Effector memory CD4-positive, alpha-beta T cell (primary cell): ENCODE results near the gene ZRANB1.

ENCODE experiments used
- DNase-seq, 3 donors: peaks; one replicate each; pipeline ENCODE4 v3.0.0-alpha.2; 2020
- H3K27ac ChIP-seq: 2 replicates; pipeline ENCODE4 v1.7.0; 2013; ENCODE audit warnings: mild to moderate bottlenecking, low read length, moderate library complexity; ENCODE audit not compliant: insufficient read depth, poor library complexity, severe bottlenecking
- H3K27me3 ChIP-seq: replicated peaks from 2 replicates; pipeline ENCODE4 v1.7.0; 2013; ENCODE audit warnings: mild to moderate bottlenecking, low read length; ENCODE audit not compliant: insufficient read depth, control insufficient read depth, poor library complexity, severe bottlenecking
- H3K36me3 ChIP-seq: 2 replicates; pipeline ENCODE4 v1.7.0; 2013; ENCODE audit warnings: mild to moderate bottlenecking, low read length, moderate library complexity; ENCODE audit not compliant: control insufficient read depth, insufficient read depth
- H3K4me1 ChIP-seq: 2 replicates; pipeline ENCODE4 v1.7.0; 2013; ENCODE audit warnings: low read length, mild to moderate bottlenecking; ENCODE audit not compliant: control insufficient read depth, insufficient read depth, poor library complexity, severe bottlenecking
- H3K4me3 ChIP-seq: 2 replicates; pipeline ENCODE4 v1.7.0; 2013; ENCODE audit warnings: low read length, low read depth, mild to moderate bottlenecking; ENCODE audit not compliant: insufficient read depth, poor library complexity, severe bottlenecking
- H3K9me3 ChIP-seq: 2 replicates; pipeline ENCODE4 v1.7.0; 2013; ENCODE audit warnings: mild to moderate bottlenecking, low read length, moderate library complexity; ENCODE audit not compliant: control insufficient read depth

The ZRANB1 gene

DNA sequence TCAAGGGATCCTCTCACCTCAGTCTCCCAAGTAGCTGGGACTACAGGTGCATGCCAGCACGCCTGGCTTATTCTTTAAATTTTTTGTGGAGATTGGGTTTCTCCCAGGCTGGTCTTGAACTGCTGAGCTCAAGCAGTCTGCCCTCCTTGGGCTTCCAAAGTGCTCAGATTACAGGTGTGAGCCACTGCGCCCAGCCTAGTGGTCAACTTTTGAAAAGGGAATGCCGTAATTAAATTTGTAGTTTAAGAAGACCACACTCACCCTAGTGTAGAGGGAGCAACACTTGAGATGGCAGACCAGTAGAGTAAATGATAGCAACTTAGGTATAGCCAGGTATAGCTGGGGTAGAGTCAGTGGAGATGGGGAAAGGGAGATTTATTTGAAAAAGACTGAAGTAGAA, 17.6 kb downstream of the ZRANB1 start:
- no peaks in the 10 kb centered on the region for H3K27me3 ChIP-seq
- H3K4me3 ChIP-seq = no peak overlapping the region
- H3K4me1 ChIP-seq = no peaks in the 10 kb centered on the region
- H3K36me3 ChIP-seq = peaks cover 4% of the 10 kb centered on the region
- no peak for DNase-seq
- H3K27ac ChIP-seq = no peak overlapping the region
- no peaks in the 10 kb centered on the region for H3K9me3 ChIP-seq

DNA sequence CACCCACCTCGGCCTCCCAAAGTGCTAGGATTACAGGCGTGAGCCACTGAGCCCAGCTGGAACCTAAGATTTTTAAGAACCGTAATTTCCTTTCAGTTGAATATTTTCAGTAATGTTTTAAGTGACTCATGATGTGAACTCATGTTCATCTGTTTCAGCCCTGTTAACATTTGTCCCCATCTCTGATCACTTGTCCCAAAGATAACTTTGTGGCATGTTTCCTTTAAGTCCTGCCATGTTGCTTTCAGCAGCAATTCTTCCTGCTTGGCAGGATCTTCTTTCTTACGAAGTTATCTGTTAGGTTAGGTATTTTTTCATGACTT, 19.3 kb downstream of the ZRANB1 start:
- no peak for DNase-seq
- no peaks in the 10 kb centered on the region for H3K36me3 ChIP-seq
- H3K27me3 ChIP-seq = no peaks in the 10 kb centered on the region
- H3K4me3 ChIP-seq = no peak overlapping the region
- no peak overlapping the region for H3K27ac ChIP-seq
- no peaks in the 10 kb centered on the region for H3K9me3 ChIP-seq
- no peaks in the 10 kb centered on the region for H3K4me1 ChIP-seq

DNA sequence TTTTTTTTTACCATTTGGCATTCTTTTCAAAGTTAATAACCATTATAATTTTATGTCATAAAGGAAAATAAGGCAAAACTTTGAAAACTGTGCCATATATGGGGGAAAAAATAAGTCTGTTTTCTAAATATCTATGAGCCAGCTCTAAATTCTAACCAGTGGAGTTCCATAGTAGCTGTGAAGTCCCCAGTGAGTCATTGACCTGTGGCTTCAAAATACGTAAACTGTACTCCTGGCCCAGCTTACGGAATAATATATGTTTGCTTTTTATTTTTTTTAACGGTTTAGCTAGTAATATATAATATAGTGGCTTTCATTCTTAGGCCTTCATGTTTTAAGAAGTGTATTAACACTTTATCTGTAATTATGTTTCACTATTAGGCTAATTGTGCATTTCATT, 20.5 kb downstream of the ZRANB1 start:
- H3K27ac ChIP-seq = no peak overlapping the region
- no peaks in the 10 kb centered on the region for H3K4me1 ChIP-seq
- no peak overlapping the region for H3K4me3 ChIP-seq
- no peaks in the 10 kb centered on the region for H3K9me3 ChIP-seq
- H3K36me3 ChIP-seq = peaks cover 7% of the 10 kb centered on the region
- no peak for DNase-seq
- H3K27me3 ChIP-seq = no peaks in the 10 kb centered on the region

DNA sequence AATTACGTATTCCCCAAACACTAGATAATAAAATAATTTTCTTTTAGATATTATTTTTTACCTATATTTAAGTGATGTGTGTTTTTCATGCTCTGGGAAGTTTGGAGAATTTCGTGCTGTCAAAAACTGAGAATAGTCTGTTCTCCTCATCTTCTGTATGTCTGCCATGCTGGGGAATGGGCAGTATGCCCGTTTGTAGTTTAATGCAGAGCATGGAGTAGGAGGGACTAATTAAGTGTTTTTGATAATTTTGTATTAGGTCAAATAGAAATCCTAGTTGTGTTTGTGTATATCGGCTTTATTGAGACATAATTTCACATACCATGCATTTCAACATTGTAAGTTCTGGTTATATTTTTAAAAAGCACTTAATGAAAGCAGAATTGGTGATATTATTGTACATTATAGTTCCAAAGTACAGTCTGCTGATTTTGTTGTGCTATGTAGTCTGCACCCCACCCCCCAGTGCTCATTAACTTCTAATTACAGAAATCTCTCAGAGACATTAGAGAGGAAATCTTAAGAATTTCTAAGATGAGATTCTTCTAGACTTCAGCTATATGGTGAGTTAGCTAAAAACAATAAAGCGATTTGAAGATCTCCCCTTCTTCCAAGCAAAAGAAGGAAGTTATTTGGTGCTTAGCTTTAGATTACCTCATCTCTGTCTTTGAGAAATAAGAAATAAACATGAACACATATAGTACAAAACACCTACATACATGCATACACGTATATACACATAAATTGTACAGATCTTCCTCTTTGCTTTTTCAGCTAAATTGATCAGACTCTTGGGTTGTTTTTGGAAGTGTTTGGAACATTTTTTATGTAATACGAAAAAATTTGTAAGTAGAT, 22.2 kb downstream of the ZRANB1 start:
- DNase-seq = no peak
- H3K27ac ChIP-seq = no peak overlapping the region
- H3K4me3 ChIP-seq = no peak overlapping the region
- no peaks in the 10 kb centered on the region for H3K27me3 ChIP-seq
- H3K4me1 ChIP-seq = no peaks in the 10 kb centered on the region
- H3K36me3 ChIP-seq = peaks cover 18% of the 10 kb centered on the region
- no peaks in the 10 kb centered on the region for H3K9me3 ChIP-seq

DNA sequence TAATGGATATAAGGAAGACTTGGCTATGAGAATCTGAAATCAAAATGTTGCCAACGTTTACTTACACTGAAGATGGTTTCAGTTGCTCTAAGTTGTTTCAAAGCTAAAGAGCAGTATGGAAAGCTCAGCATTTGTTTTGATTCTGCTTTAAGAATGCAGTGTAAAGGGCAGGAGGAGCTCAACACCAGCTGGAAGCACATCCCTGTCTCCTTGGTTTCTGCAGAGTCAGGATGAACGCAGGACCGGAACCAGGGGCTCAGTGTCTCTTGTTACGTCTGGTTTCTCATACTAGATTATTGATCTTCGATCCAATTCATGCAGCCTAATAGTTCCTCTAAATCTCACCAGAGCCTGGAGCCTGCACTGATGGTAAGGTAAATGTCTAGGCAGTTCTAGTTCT, 24.1 kb downstream of the ZRANB1 start:
- H3K27me3 ChIP-seq = no peaks in the 10 kb centered on the region
- DNase-seq = no peak
- peaks cover 20% of the 10 kb centered on the region for H3K36me3 ChIP-seq
- no peak overlapping the region for H3K27ac ChIP-seq
- H3K9me3 ChIP-seq = no peaks in the 10 kb centered on the region
- no peak overlapping the region for H3K4me3 ChIP-seq
- H3K4me1 ChIP-seq = no peaks in the 10 kb centered on the region

DNA sequence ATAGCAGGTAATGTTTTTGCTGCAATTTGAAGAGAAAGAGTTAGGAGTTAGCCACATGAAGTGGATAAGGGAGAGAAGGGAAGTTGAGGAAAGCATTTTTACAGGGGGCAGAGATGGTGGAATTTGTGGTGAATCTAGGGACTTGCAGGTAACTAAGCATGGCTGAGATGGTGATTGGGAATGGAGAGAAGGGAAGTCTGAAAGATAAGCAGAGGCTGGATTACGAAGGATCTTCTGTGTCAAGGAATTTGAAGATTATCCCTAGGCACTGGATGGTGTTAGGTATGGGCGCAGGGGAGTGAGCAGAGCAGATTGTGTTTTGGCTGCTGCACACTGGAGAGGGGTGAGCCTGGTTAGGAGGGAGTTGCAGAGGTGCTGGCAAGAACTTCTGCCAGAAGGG, 25.3 kb downstream of the ZRANB1 start:
- no peak overlapping the region for H3K4me3 ChIP-seq
- H3K27ac ChIP-seq = no peak overlapping the region
- no peaks in the 10 kb centered on the region for H3K9me3 ChIP-seq
- no peaks in the 10 kb centered on the region for H3K27me3 ChIP-seq
- no peaks in the 10 kb centered on the region for H3K4me1 ChIP-seq
- DNase-seq = no peak
- peaks cover 20% of the 10 kb centered on the region for H3K36me3 ChIP-seq

DNA sequence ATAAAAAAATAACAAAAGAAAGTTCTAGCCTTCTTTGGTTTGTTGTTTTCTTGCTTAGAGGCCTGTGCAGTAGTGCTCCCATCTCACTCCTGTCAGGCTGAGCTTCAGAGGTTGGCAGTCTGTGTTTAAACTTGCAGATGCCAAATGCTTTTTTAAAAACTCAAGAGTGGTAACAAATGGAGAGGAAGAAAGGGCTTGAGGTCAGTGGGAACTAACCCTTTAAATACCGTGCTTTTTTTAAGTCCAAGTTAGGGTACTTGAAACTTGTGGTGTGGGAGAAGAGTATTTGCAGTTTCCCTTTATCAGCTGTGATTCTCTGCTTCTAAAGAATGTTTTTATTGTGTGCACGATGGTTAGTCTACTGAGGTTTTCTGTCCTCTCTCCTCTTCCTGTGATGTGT, 29.4 kb downstream of the ZRANB1 start:
- H3K4me3 ChIP-seq = no peak overlapping the region
- no peaks in the 10 kb centered on the region for H3K9me3 ChIP-seq
- H3K36me3 ChIP-seq = peaks cover 32% of the 10 kb centered on the region
- H3K4me1 ChIP-seq = no peaks in the 10 kb centered on the region
- DNase-seq = no peak
- H3K27me3 ChIP-seq = no peaks in the 10 kb centered on the region
- no peak overlapping the region for H3K27ac ChIP-seq

DNA sequence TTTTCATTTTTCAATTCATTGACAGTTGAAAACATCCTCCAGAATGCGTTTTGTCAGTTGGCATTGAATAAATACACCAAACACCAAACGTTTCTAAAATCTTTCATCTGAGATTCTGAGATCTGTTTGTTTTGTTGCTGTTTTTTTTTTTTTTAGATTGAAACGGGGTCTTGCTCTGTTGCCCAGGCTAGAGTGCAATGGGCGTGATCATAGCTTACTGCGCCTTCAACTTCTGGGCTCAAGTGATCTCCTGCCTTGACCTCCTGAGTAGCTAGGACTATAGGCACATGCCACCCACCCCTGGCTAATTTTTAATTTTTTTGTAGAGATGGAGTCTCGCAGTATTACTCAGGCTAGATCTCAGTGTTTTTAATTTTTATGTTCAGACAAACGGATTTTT, 30.7 kb downstream of the ZRANB1 start:
- Histone ChIP-seq H3K27me3 (no peaks in the 10 kb centered on the region), H3K4me1 (no peaks in the 10 kb centered on the region), H3K36me3 (peaks cover 23% of the 10 kb centered on the region), H3K9me3 (no peaks in the 10 kb centered on the region), H3K27ac (no peak overlapping the region), H3K4me3 (no peak overlapping the region)
- DNase-seq = no peak

DNA sequence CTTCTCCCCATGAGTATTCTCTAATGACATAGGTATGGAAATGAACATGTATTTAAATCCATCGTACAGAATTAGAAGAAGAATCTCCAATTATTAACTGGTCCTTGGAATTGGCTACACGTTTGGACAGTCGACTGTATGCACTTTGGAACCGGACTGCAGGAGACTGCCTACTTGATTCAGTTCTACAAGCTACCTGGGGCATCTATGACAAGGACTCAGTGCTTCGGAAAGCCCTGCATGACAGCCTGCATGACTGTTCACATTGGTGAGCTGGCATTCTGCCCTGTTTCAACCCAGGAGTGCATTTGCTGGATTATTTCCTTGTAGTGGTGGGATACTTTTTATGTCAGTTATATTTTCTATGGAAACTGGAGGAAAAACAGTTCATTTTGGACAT, 32.2 kb downstream of the ZRANB1 start:
- Histone ChIP-seq H3K27ac (no peak overlapping the region), H3K36me3 (peaks cover 14% of the 10 kb centered on the region), H3K9me3 (no peaks in the 10 kb centered on the region), H3K4me1 (no peaks in the 10 kb centered on the region), H3K4me3 (no peak overlapping the region), H3K27me3 (no peaks in the 10 kb centered on the region)
- DNase-seq = no peak

DNA sequence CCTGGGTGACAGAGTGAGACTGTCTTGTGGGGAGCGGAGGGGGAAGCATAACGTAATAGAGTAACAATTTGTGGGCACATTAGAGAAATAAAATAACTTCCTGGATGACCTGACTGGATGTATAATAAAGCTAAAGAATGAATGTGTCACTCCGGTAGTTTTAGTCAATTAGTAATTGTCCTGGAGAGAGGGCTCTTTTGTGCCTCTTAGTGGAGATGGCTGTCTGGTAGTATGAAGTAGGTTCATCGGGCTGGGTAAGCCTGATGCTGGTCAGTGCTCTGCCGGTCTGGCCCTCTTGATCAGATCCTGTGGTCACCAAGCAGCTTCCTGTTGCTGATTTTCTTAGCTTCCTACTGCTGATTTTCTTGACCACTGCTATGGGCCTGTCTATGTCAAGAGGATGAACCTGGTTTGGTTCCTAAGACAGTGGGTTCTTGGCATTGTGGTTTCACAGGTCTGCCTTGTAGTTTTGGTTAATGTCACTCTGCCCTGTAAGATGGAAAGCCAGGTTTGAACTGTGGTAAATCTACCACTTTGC, 34.1 kb downstream of the ZRANB1 start:
- Histone ChIP-seq H3K27me3 (no peaks in the 10 kb centered on the region), H3K4me3 (no peak overlapping the region), H3K27ac (no peak overlapping the region), H3K4me1 (no peaks in the 10 kb centered on the region), H3K36me3 (peaks cover 12% of the 10 kb centered on the region), H3K9me3 (no peaks in the 10 kb centered on the region)
- no peak for DNase-seq
